Esophagus squamous epithelium (tissue), 4 donors: Measurements from ENCODE around the gene ITGA8.

Source experiments
- CTCF ChIP-seq, 6 experiments: fragments of 450-650 bp in 4 of 6; fragments of 200-600 bp in 2 of 6; sonication (generic) in 2 of 6; IDR thresholded peaks; one replicate each; pipeline ENCODE4 v1.5.1; 2016 to 2019; ENCODE audit warnings: antibody characterized with exemption in 6 of 6, mild to moderate bottlenecking in 4 of 6, moderate library complexity in 4 of 6
- POLR2A ChIP-seq, 4 donors: fragments of 450-650 bp; IDR thresholded peaks; one replicate each; pipeline ENCODE4 v1.6.1; 2017; ENCODE audit warnings: antibody characterized with exemption in 4 of 4, mild to moderate bottlenecking in 4 of 4, moderate library complexity in 3 of 4

GRCh38 chr10:15737656-15738055 is 17.9 kb upstream of the ITGA8 start:
- no peak for TF ChIP-seq CTCF (IDR thresholded peaks at IDR 0.05)
- TF ChIP-seq POLR2A (IDR thresholded peaks at IDR 0.05), result no peak
